H1 (cell line): ENCODE results near the gene ASXL2. TPM values are rescaled to one million over a fixed set of nuclear protein-coding genes. Genes with fewer than 3 reads are reported as not detected.
A peak's percentile ranks its signal among the peaks of the same experiment; 100 is the strongest.

ENCODE experiments used
- CTCF ChIA-PET: fragments of 300-600 bp; sonication (Branson Sonifier 250); formaldehyde crosslinking; loops from one replicate; lab custom pipeline; 2021; ENCODE audit not compliant: partially characterized antibody; lab: Charles Lee
- POLR2A ChIA-PET: fragments of 300-600 bp; sonication (Branson Sonifier 250); formaldehyde crosslinking; loops from one replicate; lab custom pipeline; 2021; ENCODE audit warnings: inconsistent platforms; ENCODE audit not compliant: partially characterized antibody; lab: Charles Lee
- DNase-seq, 2 experiments: peaks; one replicate each; pipeline versions ENCODE4 v3.0.0 to v3.0.0-alpha.2; 2010 to 2022; ENCODE audit warnings: low spot score in 2 of 2, low read depth in 1 of 2, mixed read lengths in 1 of 2
- FAIRE-seq: peaks from 2 replicates; lab custom pipeline; 2011; peaks lifted over from hg19 to GRCh38; lab: Jason Lieb, UNC
- H2AFZ ChIP-seq: 2 replicates; pipeline ENCODE4 v1.8.1; 2012; ENCODE audit warnings: low read length, inconsistent platforms
- H2AK5ac ChIP-seq: 2 replicates; pipeline ENCODE4 v1.6.1; 2013; ENCODE audit warnings: low read depth, low read length
- H2BK120ac ChIP-seq: replicated peaks from 2 replicates; pipeline ENCODE3; 2013; ENCODE audit warnings: low read depth, low read length, inconsistent platforms
- H2BK12ac ChIP-seq: 2 replicates; pipeline ENCODE4 v1.6.1; 2013; ENCODE audit warnings: low read depth, low read length
- H2BK15ac ChIP-seq: 2 replicates; pipeline ENCODE4 v1.6.1; 2013; ENCODE audit warnings: low read length
- H2BK20ac ChIP-seq: 2 replicates; pipeline ENCODE4 v1.6.1; 2013; ENCODE audit warnings: low read length
- H2BK5ac ChIP-seq: 2 replicates; pipeline ENCODE4 v1.6.1; 2013; ENCODE audit warnings: low read depth, low read length
- H3K14ac ChIP-seq: 2 replicates; pipeline ENCODE4 v1.6.1; 2013; ENCODE audit warnings: inconsistent platforms; ENCODE audit not compliant: insufficient read length
- H3K18ac ChIP-seq: 2 replicates; pipeline ENCODE4 v1.6.1; 2013; ENCODE audit warnings: low read length; ENCODE audit errors: extremely low read depth
- H3K23ac ChIP-seq: 2 replicates; pipeline ENCODE4 v1.6.1; 2013; ENCODE audit warnings: inconsistent platforms; ENCODE audit not compliant: insufficient read length
- H3K23me2 ChIP-seq: 2 replicates; pipeline ENCODE4 v1.6.1; 2013; ENCODE audit warnings: low read depth, low read length
- H3K27ac ChIP-seq: 2 replicates; pipeline ENCODE4 v1.6.1; 2011; ENCODE audit warnings: low read depth, low read length, inconsistent platforms
- H3K27me3 ChIP-seq, 4 experiments: replicated peaks in 1 of 4; 1 replicate in 1 of 4; 2 replicates in 3 of 4; pipeline versions ENCODE4 v1.6.1 to v1.8.1; 2011 to 2013; ENCODE audit warnings: low read length in 3 of 4, mild to moderate bottlenecking in 3 of 4, inconsistent platforms in 2 of 4, mixed read lengths in 2 of 4, moderate library complexity in 1 of 4; ENCODE audit not compliant: control insufficient read depth in 3 of 4, insufficient read depth in 3 of 4; ENCODE audit errors: extremely low read depth in 1 of 4
- H3K36me3 ChIP-seq, 4 experiments: 2 replicates each; pipeline versions ENCODE4 v1.6.1 to v1.8.1; 2011 to 2013; ENCODE audit warnings: mild to moderate bottlenecking in 4 of 4, low read length in 3 of 4, moderate library complexity in 2 of 4, control low read depth in 1 of 4, inconsistent platforms in 1 of 4; ENCODE audit not compliant: insufficient read depth in 4 of 4, control insufficient read depth in 2 of 4
- H3K4ac ChIP-seq: replicated peaks from 2 replicates; pipeline ENCODE3; 2013; ENCODE audit warnings: low read length, low read depth, mixed read lengths, inconsistent platforms; ENCODE audit not compliant: insufficient read length
- H3K4me1 ChIP-seq, 4 experiments: replicated peaks in 1 of 4; 1 replicate in 1 of 4; 2 replicates in 3 of 4; pipeline versions ENCODE4 v1.6.1 to v1.8.1; 2011 to 2013; ENCODE audit warnings: low read length in 3 of 4, inconsistent platforms in 2 of 4, mixed read lengths in 1 of 4; ENCODE audit not compliant: insufficient read depth in 4 of 4, control insufficient read depth in 3 of 4
- H3K4me2 ChIP-seq, 2 experiments: 2 replicates each; pipeline versions ENCODE4 v1.6.1 to v1.8.1; 2011 to 2013; ENCODE audit warnings: low read depth in 2 of 2, low read length in 2 of 2, control low read depth in 1 of 2, inconsistent platforms in 1 of 2, mild to moderate bottlenecking in 1 of 2; ENCODE audit not compliant: insufficient read depth in 1 of 2
- H3K4me3 ChIP-seq, 4 experiments: fragments of 200-600, 300-600 bp in 1 of 4; sonication (generic), shearing (Covaris generic), sonication (Bioruptor Twin) in 1 of 4; 2 replicates each; pipeline versions ENCODE4 v1.5.1 to v1.8.1; 2011 to 2016; ENCODE audit warnings: low read length in 4 of 4, low read depth in 3 of 4, control low read depth in 2 of 4, inconsistent platforms in 2 of 4, mild to moderate bottlenecking in 2 of 4, mixed read lengths in 1 of 4, moderate library complexity in 1 of 4; ENCODE audit not compliant: insufficient read depth in 2 of 4; ENCODE audit errors: extremely low read depth in 1 of 4
- H3K56ac ChIP-seq: replicated peaks from 2 replicates; pipeline ENCODE3; 2013; ENCODE audit warnings: low read depth, mild to moderate bottlenecking, mixed read lengths, low read length, inconsistent platforms; ENCODE audit not compliant: insufficient read length
- H3K79me1 ChIP-seq: 2 replicates; pipeline ENCODE4 v1.6.1; 2013; ENCODE audit warnings: low read depth, low read length, control low read depth
- H3K79me2 ChIP-seq, 2 experiments: 2 replicates each; pipeline versions ENCODE4 v1.6.1 to v1.8.1; 2012 to 2013; ENCODE audit warnings: low read length in 2 of 2, mild to moderate bottlenecking in 2 of 2, inconsistent platforms in 1 of 2; ENCODE audit not compliant: insufficient read depth in 2 of 2, control insufficient read depth in 1 of 2
- H3K9ac ChIP-seq, 4 experiments: replicated peaks in 1 of 4; 1 replicate in 1 of 4; 2 replicates in 3 of 4; pipeline versions ENCODE4 v1.6.1 to v1.8.1; 2011 to 2013; ENCODE audit warnings: low read depth in 3 of 4, low read length in 3 of 4, control low read depth in 2 of 4, mild to moderate bottlenecking in 2 of 4, moderate library complexity in 2 of 4, inconsistent platforms in 1 of 4; ENCODE audit errors: extremely low read depth in 1 of 4
- H3K9me3 ChIP-seq, 2 experiments: 2 replicates each; pipeline versions ENCODE4 v1.6.1 to v1.8.1; 2012 to 2013; ENCODE audit warnings: mild to moderate bottlenecking in 2 of 2, moderate library complexity in 2 of 2, control low read depth in 1 of 2, inconsistent platforms in 1 of 2, low read depth in 1 of 2, low read length in 1 of 2, mixed read lengths in 1 of 2; ENCODE audit not compliant: insufficient read depth in 2 of 2
- H4K20me1 ChIP-seq, 2 experiments: replicated peaks in 1 of 2; 2 replicates each; pipeline versions ENCODE3 to v1.8.1; 2011 to 2013; ENCODE audit warnings: inconsistent platforms in 2 of 2, low read length in 2 of 2, mild to moderate bottlenecking in 1 of 2; ENCODE audit not compliant: insufficient read depth in 2 of 2, control insufficient read depth in 1 of 2
- H4K5ac ChIP-seq: 2 replicates; pipeline ENCODE4 v1.6.1; 2013; ENCODE audit warnings: low read length, low read depth, mixed read lengths, inconsistent platforms; ENCODE audit not compliant: insufficient read length
- H4K8ac ChIP-seq: 2 replicates; pipeline ENCODE4 v1.8.0; 2013; ENCODE audit warnings: mild to moderate bottlenecking, moderate library complexity, low read length, inconsistent platforms; ENCODE audit not compliant: insufficient read depth; ENCODE audit errors: extremely low read depth
- H4K91ac ChIP-seq: replicated peaks from 2 replicates; pipeline ENCODE3; 2013; ENCODE audit warnings: low read length, mixed read lengths, inconsistent platforms; ENCODE audit not compliant: insufficient read length
- ASH2L ChIP-seq: fragments of 200-600, 300-600 bp; sonication (generic); IDR thresholded peaks from one replicate; pipeline ENCODE4 v1.7.1; 2017; ENCODE audit warnings: low read length
- NANOG ChIP-seq: IDR thresholded peaks from 2 replicates; pipeline ENCODE4 v1.6.1; 2011; ENCODE audit warnings: low read length, low read depth, mild to moderate bottlenecking, inconsistent platforms; ENCODE audit not compliant: insufficient read depth, poor library complexity, severe bottlenecking
- SUZ12 ChIP-seq: fragments of 200-600 bp; sonication (generic); IDR thresholded peaks from 2 replicates; pipeline ENCODE4 v1.6.1; 2012; ENCODE audit warnings: mild to moderate bottlenecking, inconsistent platforms, low read length, moderate library complexity, mixed read lengths
- WGBS, 2 experiments: shearing (Covaris generic) in 1 of 2; methylation state at CpG; one replicate each; pipeline versions ENCODE4 v1.1.6 to v1.1.7; 2013 to 2015; ENCODE audit warnings: low lambda C conversion rate in 2 of 2, mixed read lengths in 2 of 2, inconsistent platforms in 1 of 2, low coverage in 1 of 2, missing lambda C conversion rate in 1 of 2; ENCODE audit not compliant: insufficient replicate concordance in 2 of 2, insufficient coverage in 1 of 2, insufficient read length in 1 of 2; ENCODE audit errors: extremely low coverage in 1 of 2, missing lambda C conversion rate in 1 of 2; 5-methylcytosine and 5-hydroxymethylcytosine counted together
- polyA plus RNA-seq, 7 experiments: library from polyadenylated mRNA; depleted of rRNA in 3 of 7; stranded (reverse) in 5 of 7; unstranded in 2 of 7; fragments of >200 nt in 5 of 7; fragments of 200-250 nt in 2 of 7; gene quantifications; 1 replicate in 5 of 7; 2 replicates in 1 of 7; 4 replicates in 1 of 7; pipeline versions ENCODE4 v1.2.1 to v1.2.3, GENCODE V29; 2011 to 2013; ENCODE audit warnings: missing spikeins in 2 of 7, mixed read lengths in 2 of 7
- total RNA-seq: library from RNA; stranded (reverse); fragmentation: NEBNext Ultra II Directional; extraction: Animal tissue kit (Norgen Biotek cat#: 25700); gene quantifications from 2 replicates; pipeline ENCODE4 v1.2.1, GENCODE V29; 2021
- TF ChIP-seq, protein P1 (sequence below), 3 experiments: IDR thresholded peaks; 1 replicate in 2 of 3; 2 replicates in 1 of 3; pipeline versions ENCODE4 v1.5.1 to v1.6.1; 2011; ENCODE audit warnings: low read length in 3 of 3, mild to moderate bottlenecking in 3 of 3, inconsistent platforms in 2 of 3, low read depth in 1 of 3, moderate library complexity in 1 of 3; ENCODE audit not compliant: insufficient read depth in 1 of 3; ENCODE audit errors: control extremely low read depth in 1 of 3

The ASXL2 gene
- total and polyA plus RNA-seq, 2 of the 8 experiments (the other 6 are each of a cell fraction or from before 2014, with no cell fraction given): 7.2 to 41.3 TPM

DNA sequence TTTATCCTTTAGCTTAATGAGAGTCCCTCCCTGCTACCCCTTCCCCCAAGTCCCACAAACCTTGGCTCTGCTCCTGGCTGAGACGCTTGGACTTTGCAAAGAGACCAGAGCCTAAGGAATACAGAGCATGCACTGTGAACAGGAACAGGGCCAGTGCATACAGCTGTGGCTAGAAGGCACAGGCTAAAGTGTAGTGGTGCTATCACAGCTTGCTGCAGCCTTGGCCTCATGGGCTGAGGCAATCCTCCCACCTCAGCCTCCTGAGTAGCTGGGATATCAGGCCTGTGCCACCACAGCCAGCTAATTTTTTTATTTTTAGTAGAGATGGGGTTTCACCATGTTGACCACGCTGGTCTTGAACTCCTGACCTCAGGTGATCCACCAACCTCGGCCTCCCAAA lies 39.5 kb upstream of the ASXL2 start:
- H3K9ac ChIP-seq: no peak overlapping the region
- no peak overlapping the region for H2AFZ ChIP-seq
- no peak overlapping the region for H3K23ac ChIP-seq
- no peak overlapping the region for H4K5ac ChIP-seq
- H3K79me2 ChIP-seq: no peaks in the 10 kb centered on the region
- ChIA-PET CTCF (interaction anchor here (0.5 to 3.7 kb wide), 5 partner anchors 10 to 64 kb away, joined by 3 to 27 read pairs (median 3); no protein-coding TSS in a partner anchor), POLR2A (interaction anchor here (0.6 kb wide), 1 partner anchor 22 kb away, joined by 3 read pairs; no protein-coding TSS in a partner anchor)
- H3K14ac ChIP-seq: no peak overlapping the region
- H3K27me3 ChIP-seq: no peaks in the 10 kb centered on the region
- H4K8ac ChIP-seq: no peak overlapping the region; the same call in 1 of the 2 replicates
- no peak overlapping the region for H2BK5ac ChIP-seq
- H3K56ac ChIP-seq: no peak overlapping the region
- peak overlapping the region; percentile 88; the same call in 1 of the 2 replicates for H2BK15ac ChIP-seq
- no peaks in the 10 kb centered on the region for H3K9me3 ChIP-seq
- no peak overlapping the region for H3K4me3 ChIP-seq
- no peak overlapping the region for H2BK120ac ChIP-seq
- H3K4me1 ChIP-seq: peaks cover 0 to 5% (median under 1%) of the 10 kb centered on the region in 4 experiments; a peak in 3 of 7 replicates
- H3K36me3 ChIP-seq: no peaks in the 10 kb centered on the region
- H4K91ac ChIP-seq: peak overlapping the region; percentile 42
- H2BK12ac ChIP-seq: no peak overlapping the region; the same call in 1 of the 2 replicates
- H2BK20ac ChIP-seq: no peak overlapping the region
- FAIRE-seq (no peak), DNase-seq (no peak)
- no peaks in the 10 kb centered on the region for H3K23me2 ChIP-seq
- H3K18ac ChIP-seq: no peak overlapping the region; the same call in 1 of the 2 replicates
- no peaks in the 10 kb centered on the region for H4K20me1 ChIP-seq
- H3K27ac ChIP-seq: no peak overlapping the region
- H3K4me2 ChIP-seq: no peak overlapping the region
- 89% methylated on average over 3 of the region's 3 CpGs; no CpG with 5 or more reads in 1 of the 2 experiments for WGBS, 2 experiments
- no peak overlapping the region for H2AK5ac ChIP-seq
- no peak for TF ChIP-seq ASH2L
- no peak for TF ChIP-seq SUZ12
- TF ChIP-seq NANOG: no peak
- TF ChIP-seq, protein P1, sequence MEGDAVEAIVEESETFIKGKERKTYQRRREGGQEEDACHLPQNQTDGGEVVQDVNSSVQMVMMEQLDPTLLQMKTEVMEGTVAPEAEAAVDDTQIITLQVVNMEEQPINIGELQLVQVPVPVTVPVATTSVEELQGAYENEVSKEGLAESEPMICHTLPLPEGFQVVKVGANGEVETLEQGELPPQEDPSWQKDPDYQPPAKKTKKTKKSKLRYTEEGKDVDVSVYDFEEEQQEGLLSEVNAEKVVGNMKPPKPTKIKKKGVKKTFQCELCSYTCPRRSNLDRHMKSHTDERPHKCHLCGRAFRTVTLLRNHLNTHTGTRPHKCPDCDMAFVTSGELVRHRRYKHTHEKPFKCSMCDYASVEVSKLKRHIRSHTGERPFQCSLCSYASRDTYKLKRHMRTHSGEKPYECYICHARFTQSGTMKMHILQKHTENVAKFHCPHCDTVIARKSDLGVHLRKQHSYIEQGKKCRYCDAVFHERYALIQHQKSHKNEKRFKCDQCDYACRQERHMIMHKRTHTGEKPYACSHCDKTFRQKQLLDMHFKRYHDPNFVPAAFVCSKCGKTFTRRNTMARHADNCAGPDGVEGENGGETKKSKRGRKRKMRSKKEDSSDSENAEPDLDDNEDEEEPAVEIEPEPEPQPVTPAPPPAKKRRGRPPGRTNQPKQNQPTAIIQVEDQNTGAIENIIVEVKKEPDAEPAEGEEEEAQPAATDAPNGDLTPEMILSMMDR (IDR thresholded peaks at IDR 0.05; ENCODE audit: control extremely low read depth in 1 of 3, insufficient read depth in 1 of 3, low read depth in 1 of 3, low read length in 3 of 3): no peak
- H3K4ac ChIP-seq: no peak overlapping the region
- H3K79me1 ChIP-seq: no peaks in the 10 kb centered on the region
